GM19463 (cell line): ENCODE measurements around the gene LAMP2.
A peak's percentile ranks its signal among the peaks of the same experiment; 100 is the strongest.
"Not testable (repeated sequence)": the region's sequence is repeated elsewhere in the genome, so short reads cannot be mapped to it uniquely, and the experiment has no call there.

Experiments
- ATAC-seq: cut with Tn5 transposase; IDR thresholded peaks from one replicate; pipeline ENCODE4 v1.9.1; 2021; ENCODE audit warnings: mild to moderate bottlenecking, moderate library complexity; ENCODE audit not compliant: unreplicated experiment

Gene LAMP2

GRCh38 chrX:120468825-120469525, at the start of gene LAMP2:
LAMP2 (minus strand) TSS chrX:120469296; CDS start chrX:120469169, 127 bp downstream.
- peak; percentile 94 for ATAC-seq

- ATAC-seq = no peak
Observed at GRCh38 chrX:120517936-120518335, 48.8 kb upstream of the LAMP2 start.

GRCh38 chrX:120514236-120514635, 45.1 kb upstream of the LAMP2 start:
- ATAC-seq = peak; percentile 53

GRCh38 chrX:120512627-120513026, 43.5 kb upstream of the LAMP2 start:
- no peak for ATAC-seq

GRCh38 chrX:120512222-120512621, 43.1 kb upstream of the LAMP2 start:
- ATAC-seq = no peak

- no peak for ATAC-seq
Observed at GRCh38 chrX:120504569-120504968, 35.5 kb upstream of the LAMP2 start.

- no peak for ATAC-seq
Observed at GRCh38 chrX:120499301-120500072, 30.4 kb upstream of the LAMP2 start.

GRCh38 chrX:120490119-120490518, 21.0 kb upstream of the LAMP2 start:
- ATAC-seq = not testable (repeated sequence)

GRCh38 chrX:120486786-120487185, 17.7 kb upstream of the LAMP2 start:
- ATAC-seq = no peak

- ATAC-seq = peak; percentile 77
Observed at GRCh38 chrX:120485638-120486520, 16.8 kb upstream of the LAMP2 start.

GRCh38 chrX:120485315-120485637, 16.2 kb upstream of the LAMP2 start:
- ATAC-seq = peak; percentile 3

GRCh38 chrX:120477453-120477852, 8.4 kb upstream of the LAMP2 start:
- ATAC-seq = no peak

GRCh38 chrX:120476714-120477113, 7.6 kb upstream of the LAMP2 start:
- ATAC-seq = no peak

- not testable (repeated sequence) for ATAC-seq
Observed at GRCh38 chrX:120475447-120475846, 6.4 kb upstream of the LAMP2 start.

GRCh38 chrX:120474085-120474484, 5.0 kb upstream of the LAMP2 start:
- no peak for ATAC-seq

GRCh38 chrX:120469657-120470056, 561 bp upstream of the LAMP2 start:
- not testable (repeated sequence) for ATAC-seq

- no peak for ATAC-seq
Observed at GRCh38 chrX:120468479-120468824, 644 bp downstream of the LAMP2 start.

GRCh38 chrX:120468071-120468470, 1.0 kb downstream of the LAMP2 start:
- no peak for ATAC-seq

- no peak for ATAC-seq
Observed at GRCh38 chrX:120464411-120464810, 4.7 kb downstream of the LAMP2 start.

GRCh38 chrX:120463241-120463640, 5.9 kb downstream of the LAMP2 start:
- ATAC-seq = no peak

- no peak for ATAC-seq
Observed at GRCh38 chrX:120462370-120462769, 6.7 kb downstream of the LAMP2 start.

- ATAC-seq = no peak
Observed at GRCh38 chrX:120459309-120459708, 9.8 kb downstream of the LAMP2 start.
